SK-N-MC (cell line): ENCODE results near the gene TFPT.

Experiments
- EZH2 ChIP-seq: fragments of 200-600 bp; sonication (generic); IDR thresholded peaks from one replicate; pipeline ENCODE4 v1.6.1; 2017; ENCODE audit warnings: antibody characterized with exemption
- POLR2AphosphoS5 ChIP-seq: IDR thresholded peaks from 2 replicates; pipeline ENCODE4 v1.6.1; 2012; ENCODE audit warnings: mild to moderate bottlenecking, low read depth, low read length, borderline replicate concordance

DNA sequence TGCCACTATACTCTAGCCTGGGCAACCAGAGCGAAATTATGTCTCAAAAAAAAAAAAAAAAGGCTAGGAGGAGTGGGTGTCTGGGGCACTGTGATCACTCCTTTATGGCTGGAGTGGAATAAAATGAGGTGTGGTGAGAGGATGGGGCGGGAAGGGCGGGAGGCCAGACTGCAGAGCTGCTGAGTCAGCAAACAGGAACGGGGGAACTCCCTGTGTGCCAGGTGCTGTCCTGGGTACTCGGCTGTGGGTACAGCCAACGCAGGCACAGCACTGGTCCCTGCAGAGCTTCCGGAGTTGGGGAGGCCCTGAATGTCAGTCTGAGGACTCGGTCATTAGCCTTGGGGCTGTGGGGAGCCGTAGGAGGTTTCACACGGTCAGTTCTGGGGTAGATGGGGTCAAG lies 5.8 kb upstream of the TFPT start:
- TF ChIP-seq POLR2AphosphoS5, result no peak
- TF ChIP-seq EZH2, result no peak
